ENCODE measurements around the gene CSPG4.
A peak's percentile ranks its signal among the peaks of the same experiment; 100 is the strongest.

Gene CSPG4

GRCh38 chr15:75727851-75728715 is 15.4 kb upstream of the CSPG4 start:
- Histone ChIP-seq H3K4me3 (ENCODE audit: low read length) (no peak overlapping the region), H3K4me1 (ENCODE audit: control insufficient read depth, low read length) (peaks cover 19% of the 10 kb centered on the region), H3K27me3 (ENCODE audit: control insufficient read depth, low read length) (peaks cover 2% of the 10 kb centered on the region; the same call in 1 of the 2 replicates), H3K36me3 (ENCODE audit: control insufficient read depth, low read length) (no peaks in the 10 kb centered on the region), H4K20me1 (ENCODE audit: control insufficient read depth, insufficient read depth, low read depth, low read length) (no peaks in the 10 kb centered on the region; the same call in 1 of the 2 replicates), H3K27ac (ENCODE audit: low read depth, low read length) (no peak overlapping the region), H3K9me3 (ENCODE audit: control insufficient read depth, insufficient read depth, low read length) (no peaks in the 10 kb centered on the region), H3K4me2 (ENCODE audit: low read length) (no peak overlapping the region), H3K9me2 (replicated peaks; ENCODE audit: control insufficient read depth, low read length) (no peaks in the 10 kb centered on the region), H3F3A (ENCODE audit: control insufficient read depth, insufficient read depth) (no peaks in the 10 kb centered on the region), H3K79me2 (ENCODE audit: control insufficient read depth, low read length) (no peaks in the 10 kb centered on the region)
- TF ChIP-seq EZH2phosphoT487 (IDR thresholded peaks at IDR 0.05; ENCODE audit: borderline replicate concordance, low read length) (no peak), CTCF (IDR thresholded peaks at IDR 0.05; ENCODE audit: low read depth, low read length, poor library complexity, severe bottlenecking) (peak; percentile 77)

DNA sequence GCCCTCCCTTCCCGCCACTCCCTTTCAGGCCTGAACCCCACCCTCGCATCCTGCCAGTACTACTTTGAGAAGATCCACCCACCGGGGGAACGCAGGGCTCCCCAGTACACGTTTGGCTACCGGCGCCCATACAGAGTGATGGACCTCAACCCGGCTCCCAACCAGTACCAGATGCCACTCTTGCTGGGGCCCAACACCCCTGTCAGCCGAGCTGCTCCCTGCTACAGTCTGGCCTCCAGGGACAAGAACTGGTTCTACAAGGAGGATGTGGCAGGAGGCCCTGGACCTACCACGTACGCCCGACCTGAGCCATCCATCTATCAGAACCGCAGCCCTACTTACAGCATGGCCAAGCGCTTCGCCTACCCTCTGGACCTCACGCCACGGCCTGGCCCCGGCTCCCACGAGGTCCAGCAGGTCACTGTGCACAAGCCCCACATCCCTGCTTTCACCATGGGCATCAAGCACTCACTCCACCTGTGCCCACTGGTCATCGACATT is 14.4 kb upstream of the CSPG4 start:
- no peak overlapping the region for H3K4me2 ChIP-seq (ENCODE audit: low read length)
- no peaks in the 10 kb centered on the region for H3K79me2 ChIP-seq (ENCODE audit: control insufficient read depth, low read length)
- no peaks in the 10 kb centered on the region for H4K20me1 ChIP-seq (ENCODE audit: control insufficient read depth, insufficient read depth, low read depth, low read length)
- H3K27ac ChIP-seq (ENCODE audit: low read depth, low read length): no peak overlapping the region
- no peak overlapping the region for H3K4me3 ChIP-seq (ENCODE audit: low read length)
- H3K9me3 ChIP-seq (ENCODE audit: control insufficient read depth, insufficient read depth, low read length): no peaks in the 10 kb centered on the region
- H3K27me3 ChIP-seq (ENCODE audit: control insufficient read depth, low read length): no peaks in the 10 kb centered on the region; the same call in 1 of the 2 replicates
- H3K36me3 ChIP-seq (ENCODE audit: control insufficient read depth, low read length): no peaks in the 10 kb centered on the region
- peaks cover 9% of the 10 kb centered on the region for H3K4me1 ChIP-seq (ENCODE audit: control insufficient read depth, low read length)
- TF ChIP-seq EZH2phosphoT487 (IDR thresholded peaks at IDR 0.05; ENCODE audit: borderline replicate concordance, low read length) (no peak), CTCF (IDR thresholded peaks at IDR 0.05; ENCODE audit: low read depth, low read length, poor library complexity, severe bottlenecking) (no peak)
- no peaks in the 10 kb centered on the region for H3K9me2 ChIP-seq (replicated peaks; ENCODE audit: control insufficient read depth, low read length)
- no peaks in the 10 kb centered on the region for H3F3A ChIP-seq (ENCODE audit: control insufficient read depth, insufficient read depth)

- no peak overlapping the region for H3K27ac ChIP-seq (ENCODE audit: low read depth, low read length)
Measured at GRCh38 chr15:75725719-75726607, 13.3 kb upstream of the CSPG4 start.

More at GRCh38 chr15:75725719-75726607, 13.3 kb upstream of the CSPG4 start:
- Histone ChIP-seq H4K20me1 (ENCODE audit: control insufficient read depth, insufficient read depth, low read depth, low read length) (no peaks in the 10 kb centered on the region), H3K4me2 (ENCODE audit: low read length) (no peak overlapping the region), H3K27me3 (ENCODE audit: control insufficient read depth, low read length) (no peaks in the 10 kb centered on the region), H3K36me3 (ENCODE audit: control insufficient read depth, low read length) (no peaks in the 10 kb centered on the region), H3F3A (ENCODE audit: control insufficient read depth, insufficient read depth) (no peaks in the 10 kb centered on the region), H3K9me3 (ENCODE audit: control insufficient read depth, insufficient read depth, low read length) (no peaks in the 10 kb centered on the region), H3K4me3 (ENCODE audit: low read length) (no peak overlapping the region), H3K79me2 (ENCODE audit: control insufficient read depth, low read length) (no peaks in the 10 kb centered on the region), H3K9me2 (replicated peaks; ENCODE audit: control insufficient read depth, low read length) (no peaks in the 10 kb centered on the region), H3K4me1 (ENCODE audit: control insufficient read depth, low read length) (no peaks in the 10 kb centered on the region)
- TF ChIP-seq CTCF (IDR thresholded peaks at IDR 0.05; ENCODE audit: low read depth, low read length, poor library complexity, severe bottlenecking) (no peak), EZH2phosphoT487 (IDR thresholded peaks at IDR 0.05; ENCODE audit: borderline replicate concordance, low read length) (no peak)
